Suprapubic skin (tissue), 4 donors: Measurements from ENCODE around the gene KAZN.

Experiments used
- EP300 ChIP-seq: sonication (generic); formaldehyde crosslinking; IDR thresholded peaks from one replicate; pipeline ENCODE4 v1.6.1; 2017; ENCODE audit warnings: antibody characterized with exemption
- POLR2A ChIP-seq, 2 donors: fragments of 450-650 bp; IDR thresholded peaks; one replicate each; pipeline ENCODE4 v1.6.1; 2017; ENCODE audit warnings: antibody characterized with exemption in 2 of 2, mild to moderate bottlenecking in 2 of 2, moderate library complexity in 2 of 2
- POLR2AphosphoS5 ChIP-seq, 3 donors: sonication (generic); formaldehyde crosslinking; IDR thresholded peaks; one replicate each; pipeline ENCODE4 v1.6.1; 2017; ENCODE audit warnings: antibody characterized with exemption in 3 of 3
- TF ChIP-seq, protein P1 (sequence below), 2 donors: fragments of 200-600 bp in 1 of 2; fragments of 450-650 bp in 1 of 2; sonication (generic) in 1 of 2; IDR thresholded peaks; one replicate each; pipeline ENCODE4 v1.5.1; 2016 to 2019; ENCODE audit warnings: antibody characterized with exemption in 2 of 2, mild to moderate bottlenecking in 1 of 2, moderate library complexity in 1 of 2

DNA sequence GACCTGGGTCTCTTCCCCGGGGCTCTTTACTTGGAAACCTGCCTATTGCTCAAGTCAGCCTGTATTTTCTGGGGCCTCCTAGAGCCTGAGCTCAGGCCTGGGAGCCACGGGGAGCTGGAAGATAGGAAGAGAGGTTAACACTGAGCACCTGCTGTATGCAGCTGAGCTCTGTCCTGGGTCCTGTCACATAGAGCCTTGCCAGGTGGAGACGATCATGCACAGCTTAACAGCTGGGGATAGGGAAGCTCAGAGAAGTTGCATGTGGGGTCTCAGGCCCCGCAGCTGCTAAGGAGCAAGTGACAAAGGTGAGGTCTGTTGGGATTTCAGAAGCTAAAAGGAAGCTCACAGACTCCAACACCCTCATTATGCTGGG, 427.6 kb downstream of the KAZN start:
- TF ChIP-seq, protein P1, sequence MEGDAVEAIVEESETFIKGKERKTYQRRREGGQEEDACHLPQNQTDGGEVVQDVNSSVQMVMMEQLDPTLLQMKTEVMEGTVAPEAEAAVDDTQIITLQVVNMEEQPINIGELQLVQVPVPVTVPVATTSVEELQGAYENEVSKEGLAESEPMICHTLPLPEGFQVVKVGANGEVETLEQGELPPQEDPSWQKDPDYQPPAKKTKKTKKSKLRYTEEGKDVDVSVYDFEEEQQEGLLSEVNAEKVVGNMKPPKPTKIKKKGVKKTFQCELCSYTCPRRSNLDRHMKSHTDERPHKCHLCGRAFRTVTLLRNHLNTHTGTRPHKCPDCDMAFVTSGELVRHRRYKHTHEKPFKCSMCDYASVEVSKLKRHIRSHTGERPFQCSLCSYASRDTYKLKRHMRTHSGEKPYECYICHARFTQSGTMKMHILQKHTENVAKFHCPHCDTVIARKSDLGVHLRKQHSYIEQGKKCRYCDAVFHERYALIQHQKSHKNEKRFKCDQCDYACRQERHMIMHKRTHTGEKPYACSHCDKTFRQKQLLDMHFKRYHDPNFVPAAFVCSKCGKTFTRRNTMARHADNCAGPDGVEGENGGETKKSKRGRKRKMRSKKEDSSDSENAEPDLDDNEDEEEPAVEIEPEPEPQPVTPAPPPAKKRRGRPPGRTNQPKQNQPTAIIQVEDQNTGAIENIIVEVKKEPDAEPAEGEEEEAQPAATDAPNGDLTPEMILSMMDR (IDR thresholded peaks at IDR 0.05): no peak
- TF ChIP-seq POLR2AphosphoS5 (IDR thresholded peaks at IDR 0.05): no peak
- TF ChIP-seq EP300: no peak
- TF ChIP-seq POLR2A (IDR thresholded peaks at IDR 0.05): no peak
